GM23248 (cell line): Measurements from ENCODE around the gene PCCA. TPM values are rescaled to one million over a fixed set of nuclear protein-coding genes. Genes with fewer than 3 reads are reported as not detected.
A peak's percentile ranks its signal among the peaks of the same experiment; 100 is the strongest.
"Not testable (repeated sequence)": the region's sequence is repeated elsewhere in the genome, so short reads cannot be mapped to it uniquely, and the experiment has no call there.

Source experiments
- DNase-seq: peaks from one replicate; pipeline ENCODE4 v3.0.0-alpha.2; 2015
- H2AFZ ChIP-seq: fragments of 200-600 bp; sonication (generic); 2 replicates; pipeline ENCODE4 v1.6.1; 2016; ENCODE audit warnings: antibody characterized with exemption
- H3F3A ChIP-seq: fragments of 200-600 bp; sonication (generic); 2 replicates; pipeline ENCODE4 v1.6.1; 2016; ENCODE audit warnings: mild to moderate bottlenecking, antibody characterized with exemption, mixed run types; ENCODE audit not compliant: insufficient read depth
- H3K27ac ChIP-seq: fragments of 200-600 bp; sonication (generic); 2 replicates; pipeline ENCODE4 v1.5.1; 2016; ENCODE audit warnings: mild to moderate bottlenecking
- H3K27me3 ChIP-seq: fragments of 200-600 bp; sonication (generic); replicated peaks from 2 replicates; pipeline ENCODE4 v1.6.1; 2016; ENCODE audit warnings: mild to moderate bottlenecking; ENCODE audit not compliant: insufficient read depth
- H3K36me3 ChIP-seq: fragments of 200-600 bp; sonication (generic); 2 replicates; pipeline ENCODE4 v1.6.1; 2016; ENCODE audit warnings: low read depth, mild to moderate bottlenecking
- H3K4me1 ChIP-seq: fragments of 200-600 bp; sonication (generic); 2 replicates; pipeline ENCODE4 v1.6.1; 2016; ENCODE audit warnings: mild to moderate bottlenecking; ENCODE audit not compliant: insufficient read depth
- H3K4me2 ChIP-seq: fragments of 200-600 bp; sonication (generic); one replicate; pipeline ENCODE4 v1.6.1; 2016; ENCODE audit warnings: mild to moderate bottlenecking; ENCODE audit not compliant: unreplicated experiment
- H3K4me3 ChIP-seq: fragments of 200-600 bp; sonication (generic); 2 replicates; pipeline ENCODE4 v1.5.1; 2016; ENCODE audit warnings: mild to moderate bottlenecking
- H3K79me2 ChIP-seq: fragments of 200-600 bp; sonication (generic); 2 replicates; pipeline ENCODE4 v1.6.1; 2016; ENCODE audit warnings: mild to moderate bottlenecking; ENCODE audit not compliant: insufficient read depth
- H3K9ac ChIP-seq: fragments of 200-600 bp; sonication (generic); 2 replicates; pipeline ENCODE4 v1.6.1; 2016; ENCODE audit warnings: mild to moderate bottlenecking
- H3K9me2 ChIP-seq: fragments of 200-600 bp; sonication (generic); 2 replicates; pipeline ENCODE4 v1.6.1; 2016; ENCODE audit warnings: mixed run types, mild to moderate bottlenecking, moderate library complexity; ENCODE audit not compliant: insufficient read depth
- H3K9me3 ChIP-seq: fragments of 200-600 bp; sonication (generic); one replicate; pipeline ENCODE4 v1.6.1; 2017; ENCODE audit warnings: low read depth
- H4K20me1 ChIP-seq: fragments of 200-600 bp; sonication (generic); 2 replicates; pipeline ENCODE4 v1.6.0; 2016; ENCODE audit not compliant: insufficient read depth
- EZH2 ChIP-seq: fragments of 200-600 bp; sonication (generic); IDR thresholded peaks from 2 replicates; pipeline ENCODE4 v1.6.1; 2018; ENCODE audit warnings: antibody characterized with exemption, mild to moderate bottlenecking; ENCODE audit not compliant: insufficient read depth, poor library complexity, severe bottlenecking
- EZH2phosphoT487 ChIP-seq: fragments of 200-600 bp; sonication (generic); IDR thresholded peaks from 2 replicates; pipeline ENCODE4 v1.6.1; 2018; ENCODE audit warnings: antibody characterized with exemption, moderate library complexity, mild to moderate bottlenecking, low read depth; ENCODE audit not compliant: insufficient read depth
- WGBS, 2 experiments: methylation state at CpG; one replicate each; pipeline ENCODE4 v1.1.6; 2015 to 2017; ENCODE audit warnings: low lambda C conversion rate in 2 of 2, low coverage in 1 of 2; ENCODE audit errors: missing lambda C conversion rate in 2 of 2; 5-methylcytosine and 5-hydroxymethylcytosine counted together
- in situ Hi-C: fragments of 300-500 bp; cut with MboI; formaldehyde crosslinking; loops from 2 replicates; pipeline ENCODE4 v1.15.0; 2020
- polyA plus RNA-seq: library from polyadenylated mRNA; unstranded; fragments of >200 nt; fragmentation: Nextera tagmentation; extraction: Ambion mirVana; gene quantifications from 2 replicates; pipeline ENCODE4 v1.2.1, GENCODE V29; 2016
- total RNA-seq: library from RNA; depleted of rRNA; stranded (reverse); fragments of >200 nt; shearing (Covaris generic); gene quantifications from 2 replicates; pipeline ENCODE4 v1.2.3, GENCODE V29; 2014

Gene PCCA
- total and polyA plus RNA-seq, 2 experiments from 2014 or later: 9.1 to 9.6 TPM

DNA sequence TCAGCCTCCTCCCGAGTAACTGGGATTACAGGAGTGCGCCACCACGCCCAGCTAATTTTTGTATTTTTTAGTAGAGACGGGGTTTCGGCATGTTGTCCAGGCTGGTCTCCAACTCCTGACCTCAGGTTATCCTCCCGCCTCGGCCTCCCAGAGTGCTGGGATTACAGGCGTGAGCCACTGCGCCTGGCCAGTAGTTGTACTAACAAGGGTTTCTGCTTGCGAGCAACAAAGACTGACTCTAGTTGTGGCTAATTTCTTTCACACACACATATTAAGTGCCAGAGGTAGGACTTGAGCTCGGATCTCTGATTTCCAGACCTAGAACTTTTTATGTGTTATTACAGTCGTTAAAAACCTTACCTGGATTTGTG lies 635 bp upstream of the PCCA start:
- no peaks in the 10 kb centered on the region for H3K9me2 ChIP-seq
- H3K36me3 ChIP-seq: no peaks in the 10 kb centered on the region
- H3K4me2 ChIP-seq: peak overlapping the region; percentile 96
- H3K27me3 ChIP-seq: no peaks in the 10 kb centered on the region
- in situ Hi-C loops: no loop called here
- no peak for DNase-seq
- peak overlapping the region; percentile 96 for H3K4me3 ChIP-seq
- H3K9ac ChIP-seq: peak overlapping the region; percentile 88
- WGBS, 2 experiments: 35% methylated on average over 12 of the region's 12 CpGs
- peaks cover 41% of the 10 kb centered on the region for H3K79me2 ChIP-seq
- no peaks in the 10 kb centered on the region for H3K9me3 ChIP-seq
- TF ChIP-seq EZH2phosphoT487: no peak
- peak overlapping the region; percentile 99 for H2AFZ ChIP-seq
- H3F3A ChIP-seq: no peaks in the 10 kb centered on the region
- H4K20me1 ChIP-seq: no peaks in the 10 kb centered on the region
- peaks cover 8% of the 10 kb centered on the region for H3K4me1 ChIP-seq
- peak overlapping the region; percentile 74 for H3K27ac ChIP-seq

DNA sequence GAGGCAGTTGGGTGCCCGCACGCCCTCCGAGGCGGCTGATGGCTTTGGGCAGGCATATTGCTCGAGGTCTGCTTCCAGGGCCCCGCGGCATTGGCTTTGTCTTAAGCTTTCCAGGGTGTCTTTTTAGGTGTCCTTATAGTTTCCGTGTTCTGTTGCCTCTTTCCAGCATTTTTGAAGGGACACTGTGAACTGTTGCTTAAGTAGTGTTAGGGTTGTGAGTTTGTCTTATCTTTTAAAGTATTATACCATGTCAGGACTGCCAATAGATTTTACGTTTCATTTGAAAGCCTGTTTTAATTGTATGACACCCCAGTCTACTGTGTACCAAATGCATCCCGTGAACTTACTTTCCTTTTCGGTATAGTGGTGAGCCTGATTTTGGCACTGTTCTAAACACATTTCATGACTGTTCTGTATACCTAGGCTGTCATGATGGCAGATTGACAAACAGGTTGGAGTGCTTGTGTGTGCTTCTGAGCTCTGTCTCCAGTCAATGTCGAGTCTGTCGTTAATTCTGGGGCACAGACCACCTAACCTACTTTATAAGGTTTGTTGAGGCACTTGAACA lies 656 bp downstream of the PCCA start:
- Histone ChIP-seq H3K27me3 (no peaks in the 10 kb centered on the region), H3K27ac (peak overlapping the region; percentile 74), H3K4me2 (peak overlapping the region; percentile 96), H3K79me2 (peaks cover 54% of the 10 kb centered on the region), H3K36me3 (no peaks in the 10 kb centered on the region), H3K9me2 (no peaks in the 10 kb centered on the region), H3F3A (no peaks in the 10 kb centered on the region), H3K9me3 (no peaks in the 10 kb centered on the region), H3K4me3 (peak overlapping the region; percentile 96), H4K20me1 (no peaks in the 10 kb centered on the region), H3K9ac (peak overlapping the region; percentile 88), H2AFZ (peak overlapping the region; percentile 99), H3K4me1 (peaks cover 8% of the 10 kb centered on the region)
- DNase-seq: peak; percentile 56
- in situ Hi-C loops: no loop called here
- TF ChIP-seq EZH2: no peak
- no peak for TF ChIP-seq EZH2phosphoT487
- 3 to 4% methylated on average over 13 of the region's 13 CpGs for WGBS, 2 experiments

- TF ChIP-seq EZH2phosphoT487 (no peak), EZH2 (no peak)
- WGBS, 2 experiments: 90 to 100% methylated on average over 1 of the region's 1 CpG
- Histone ChIP-seq H3K9ac (no peak overlapping the region), H3K4me3 (no peak overlapping the region), H3K4me2 (no peak overlapping the region), H3K9me2 (no peaks in the 10 kb centered on the region), H2AFZ (no peak overlapping the region), H3K9me3 (no peaks in the 10 kb centered on the region), H3K79me2 (peaks cover 67% of the 10 kb centered on the region), H4K20me1 (no peaks in the 10 kb centered on the region), H3K36me3 (no peaks in the 10 kb centered on the region), H3F3A (no peaks in the 10 kb centered on the region), H3K4me1 (peaks cover 8% of the 10 kb centered on the region), H3K27me3 (no peaks in the 10 kb centered on the region), H3K27ac (no peak overlapping the region)
- in situ Hi-C loops: no loop called here
- DNase-seq: no peak
Observed at GRCh38 chr13:100090861-100091260, 2.0 kb downstream of the PCCA start.

DNA sequence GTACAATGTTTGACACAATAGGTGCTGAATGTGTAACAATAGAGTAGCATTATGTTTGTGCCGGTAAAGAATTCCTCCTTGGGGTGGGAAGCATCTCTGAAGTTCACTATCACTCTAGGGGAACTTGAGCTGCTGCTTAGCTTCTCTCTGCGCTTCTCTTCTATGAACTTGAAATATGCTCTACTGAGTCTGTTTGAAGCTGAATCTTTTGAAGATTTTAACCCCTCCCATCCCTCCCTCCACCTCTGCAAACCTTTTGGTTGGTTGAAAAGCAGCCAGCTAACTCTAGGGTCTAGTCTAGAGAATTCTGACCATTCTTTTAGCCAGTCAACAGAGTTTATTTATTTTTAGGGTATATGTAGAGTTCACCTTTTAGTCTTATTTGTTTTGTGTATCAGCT lies 2.5 kb downstream of the PCCA start:
- H3K27ac ChIP-seq: no peak overlapping the region
- in situ Hi-C loops: no loop called here
- no peaks in the 10 kb centered on the region for H3K9me3 ChIP-seq
- H3K4me1 ChIP-seq: peaks cover 8% of the 10 kb centered on the region
- H3K36me3 ChIP-seq: no peaks in the 10 kb centered on the region
- no peak overlapping the region for H2AFZ ChIP-seq
- H3F3A ChIP-seq: no peaks in the 10 kb centered on the region
- no peak for TF ChIP-seq EZH2phosphoT487
- TF ChIP-seq EZH2: no peak
- no peak for DNase-seq
- no peak overlapping the region for H3K4me3 ChIP-seq
- no peaks in the 10 kb centered on the region for H4K20me1 ChIP-seq
- no peaks in the 10 kb centered on the region for H3K27me3 ChIP-seq
- no peak overlapping the region for H3K4me2 ChIP-seq
- H3K9me2 ChIP-seq: no peaks in the 10 kb centered on the region
- 55 to 58% methylated on average over 2 of the region's 2 CpGs for WGBS, 2 experiments
- H3K9ac ChIP-seq: no peak overlapping the region
- peaks cover 72% of the 10 kb centered on the region for H3K79me2 ChIP-seq

- in situ Hi-C loops, H4K20me1 ChIP-seq, H3K9me3 ChIP-seq, H3K27ac ChIP-seq, H2AFZ ChIP-seq, H3K4me2 ChIP-seq, H3K27me3 ChIP-seq, H3K4me3 ChIP-seq, H3K9me2 ChIP-seq, H3K9ac ChIP-seq, H3K4me1 ChIP-seq, H3K36me3 ChIP-seq, H3F3A ChIP-seq, DNase-seq: not testable (repeated sequence)
- peaks cover 81% of the 10 kb centered on the region for H3K79me2 ChIP-seq
- 94% methylated on average over 2 of the region's 2 CpGs for WGBS, 2 experiments
Observed at GRCh38 chr13:100092273-100092672, 3.4 kb downstream of the PCCA start.
